Heart right ventricle (tissue), 16 donors: ENCODE data around the gene CPVL. TPM values are rescaled to one million over a fixed set of nuclear protein-coding genes. Genes with fewer than 3 reads are reported as not detected.

Source experiments
- ATAC-seq, 8 donors: fragments of 200-7000 bp; cut with Tn5 transposase; one replicate each; pipeline ENCODE4 v1.9.1; 2020; ENCODE audit warnings: mild to moderate bottlenecking in 8 of 8, moderate library complexity in 8 of 8, moderate number of reproducible peaks in 1 of 8
- DNase-seq, 2 donors: peaks; one replicate each; pipeline ENCODE4 v3.0.0-alpha.2; 2020
- H3K27ac ChIP-seq, 10 donors: fragments of 200-600 bp; sonication (generic) in 2 of 10; one replicate each; pipeline versions ENCODE4 v1.5.0 to v1.8.0; 2020 to 2022; ENCODE audit warnings: mild to moderate bottlenecking in 3 of 10
- H3K27me3 ChIP-seq, 7 donors: fragments of 200-600 bp; one replicate each; pipeline ENCODE4 v1.8.0; 2021 to 2022; ENCODE audit warnings: mild to moderate bottlenecking in 2 of 7
- H3K36me3 ChIP-seq, 9 donors: fragments of 200-600 bp; sonication (generic) in 1 of 9; one replicate each; pipeline versions ENCODE4 v1.5.0 to v1.8.0; 2020 to 2022; ENCODE audit warnings: mild to moderate bottlenecking in 2 of 9
- H3K4me1 ChIP-seq, 9 donors: fragments of 200-600 bp; sonication (generic) in 1 of 9; one replicate each; pipeline versions ENCODE4 v1.5.0 to v1.8.0; 2020 to 2022; ENCODE audit warnings: mild to moderate bottlenecking in 4 of 9
- H3K4me3 ChIP-seq, 10 donors: fragments of 200-600 bp; sonication (generic) in 2 of 10; one replicate each; pipeline versions ENCODE4 v1.5.0 to v1.8.0; 2020 to 2022; ENCODE audit warnings: mild to moderate bottlenecking in 7 of 10, moderate library complexity in 2 of 10
- H3K9me3 ChIP-seq, 11 donors: fragments of 200-600 bp in 10 of 11; sonication (generic) in 2 of 11; one replicate each; pipeline versions ENCODE4 v1.5.0 to v1.8.0; 2013 to 2022; ENCODE audit warnings: mild to moderate bottlenecking in 2 of 11, control low read depth in 1 of 11, moderate library complexity in 1 of 11
- WGBS, 2 donors: extraction: QIAGEN DNeasy Blood & Tissue Kit; methylation state at CpG; one replicate each; pipeline ENCODE4 v1.1.7; 2013; ENCODE audit warnings: inconsistent platforms in 1 of 2; 5-methylcytosine and 5-hydroxymethylcytosine counted together
- intact Hi-C, 10 donors: fragments of 100-400 bp; cut with DNase I; formaldehyde crosslinking; loops; one replicate each; pipeline versions ENCODE4 v1.11.1 to v1.14.2; 2022
- polyA plus RNA-seq, 2 donors: library from polyadenylated mRNA; stranded (reverse); fragments of 200-250 nt; gene quantifications; one replicate each; pipeline ENCODE4 v1.2.3, GENCODE V29; 2013
- total RNA-seq, 10 donors: library from RNA; stranded (reverse); fragmentation: NEBNext Ultra II Directional in 3 of 10; extraction: Animal tissue kit (Norgen Biotek cat#: 25700) in 3 of 10; gene quantifications; one replicate each; pipeline versions ENCODE4 v1.2.1 to v1.2.4, GENCODE V29; 2021 to 2023
- TF ChIP-seq, protein P1 (sequence below), 9 donors: fragments of 200-600 bp; sonication (generic) in 2 of 9; IDR thresholded peaks; one replicate each; pipeline versions ENCODE4 v1.5.0 to v1.8.0; 2021 to 2022; ENCODE audit warnings: antibody characterized with exemption in 9 of 9, mild to moderate bottlenecking in 5 of 9, moderate library complexity in 1 of 9
- donor health status: Arrhythmogenic right ventricular cardiomyopathy.
- donor health status: ischemic (EF 13 %, LVEDD 7.1; RV severe dilation, severe dysfunction).
- donor health status: healthy with polysubstance abuse.
- donor health status: DM: no; HTN: yes; CAD: no.
- donor health status: DM: no; HTN: no; CAD: no.
- donor health status: ischemic (EF 25% LVEDD 6.9; RV normal size, moderate dysfunction).
- donor health status: ischemic (EF 25% LVEDD 5.7; RV mildly dilated, moderate dysfunction).
- donor health status: healthy.
- donor health status: DM: yes; HTN: yes; CAD: no.
- donor health status: Ischemic cardiomyopathy.
- donor health status: ischemic (EF 35%, LVEDD 5.7; RV mildly dilated, moderate dysfunction).
- donor health status: nonischemic (EF 11% LVEDD 7.7; RV severe dilation, severe dysfunction).
- donor health status: DM: yes; HTN: yes; CAD: no.
- donor health status: PGD.
- donor health status: ischemic (EF 29% LVEDD 5.4; RV normal size, mild dysfunction).
- donor health status: nonischemic (EF 23%, LVEDD 6.1; RV moderate dilation, normal function).

Gene CPVL
- total and polyA plus RNA-seq, 12 donors: 49.4 to 215 (median 93.0) TPM

GRCh38 chr7:29000717-29001076, 145.6 kb downstream of the CPVL start:
- ATAC-seq (no peak), DNase-seq (no peak)
- Histone ChIP-seq H3K27me3 (no peaks in the 10 kb centered on the region), H3K4me1 (peaks cover 20 to 54% (median 28%) of the 10 kb centered on the region in 9 donors), H3K4me3 (no peak overlapping the region), H3K36me3 (no peaks in the 10 kb centered on the region), H3K27ac (no peak overlapping the region), H3K9me3 (no peaks in the 10 kb centered on the region)
- intact Hi-C loops: no loop called here
- 86 to 92% methylated on average over 2 of the region's 2 CpGs for WGBS, 2 donors
- TF ChIP-seq, protein P1, sequence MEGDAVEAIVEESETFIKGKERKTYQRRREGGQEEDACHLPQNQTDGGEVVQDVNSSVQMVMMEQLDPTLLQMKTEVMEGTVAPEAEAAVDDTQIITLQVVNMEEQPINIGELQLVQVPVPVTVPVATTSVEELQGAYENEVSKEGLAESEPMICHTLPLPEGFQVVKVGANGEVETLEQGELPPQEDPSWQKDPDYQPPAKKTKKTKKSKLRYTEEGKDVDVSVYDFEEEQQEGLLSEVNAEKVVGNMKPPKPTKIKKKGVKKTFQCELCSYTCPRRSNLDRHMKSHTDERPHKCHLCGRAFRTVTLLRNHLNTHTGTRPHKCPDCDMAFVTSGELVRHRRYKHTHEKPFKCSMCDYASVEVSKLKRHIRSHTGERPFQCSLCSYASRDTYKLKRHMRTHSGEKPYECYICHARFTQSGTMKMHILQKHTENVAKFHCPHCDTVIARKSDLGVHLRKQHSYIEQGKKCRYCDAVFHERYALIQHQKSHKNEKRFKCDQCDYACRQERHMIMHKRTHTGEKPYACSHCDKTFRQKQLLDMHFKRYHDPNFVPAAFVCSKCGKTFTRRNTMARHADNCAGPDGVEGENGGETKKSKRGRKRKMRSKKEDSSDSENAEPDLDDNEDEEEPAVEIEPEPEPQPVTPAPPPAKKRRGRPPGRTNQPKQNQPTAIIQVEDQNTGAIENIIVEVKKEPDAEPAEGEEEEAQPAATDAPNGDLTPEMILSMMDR (IDR thresholded peaks at IDR 0.05): no peak

DNA sequence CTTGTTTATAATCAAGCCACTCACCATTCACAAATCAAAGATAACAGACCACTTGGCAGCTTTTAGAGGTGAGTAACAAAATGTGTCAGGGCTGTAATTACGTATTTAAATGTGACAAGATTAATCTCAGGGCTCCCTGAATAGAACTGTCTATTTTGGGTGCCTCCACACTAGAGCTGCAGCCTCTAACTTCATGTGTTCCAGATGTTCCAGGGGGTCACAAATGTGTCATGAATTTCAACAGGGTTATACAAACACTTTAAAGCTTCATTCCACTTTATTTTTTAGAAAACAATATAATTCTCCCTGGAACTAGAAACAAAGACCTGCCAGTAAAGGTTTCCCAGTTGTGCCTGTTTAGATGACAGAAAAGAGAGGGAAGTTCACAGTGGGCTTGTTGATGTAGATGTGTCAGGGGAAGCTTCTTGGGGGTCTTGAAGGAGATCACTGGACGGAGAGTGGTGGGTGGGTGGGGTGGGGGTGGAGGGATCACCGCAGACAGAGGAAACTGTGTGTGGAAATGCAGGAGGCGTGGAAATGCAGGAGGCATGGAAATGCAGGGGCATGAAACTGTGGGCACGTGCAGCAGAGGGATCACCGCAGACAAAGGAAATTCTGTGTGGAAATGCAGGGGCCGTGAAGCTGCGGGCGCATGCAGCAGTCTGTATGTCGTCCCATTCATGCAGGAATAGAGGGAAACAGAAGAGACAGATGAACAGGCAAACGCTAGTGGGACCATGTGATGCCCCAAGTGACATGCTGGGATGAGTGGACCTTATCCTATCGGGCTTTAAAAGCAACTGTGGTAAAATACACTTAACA, 146.2 kb downstream of the CPVL start:
- Histone ChIP-seq H3K9me3 (no peaks in the 10 kb centered on the region), H3K36me3 (no peaks in the 10 kb centered on the region), H3K27ac (peak overlapping the region in 3 of 10 donors; percentile 18 to 63 (median 41)), H3K4me3 (no peak overlapping the region), H3K27me3 (no peaks in the 10 kb centered on the region), H3K4me1 (peaks cover 20 to 51% (median 28%) of the 10 kb centered on the region in 9 donors)
- intact Hi-C loops: loop anchor here in 2 of 10 donors (5.0 kb wide), 1 partner anchor 43 kb away; the partner anchor contains the start of gene TRIL (in 2 of the 2)
- 68 to 76% methylated on average over 12 of the region's 12 CpGs for WGBS, 2 donors
- no peak for DNase-seq
- TF ChIP-seq, protein P1 (IDR thresholded peaks at IDR 0.05): no peak
- peak in 7 of 8 donors; percentile 51 to 85 (median 63) for ATAC-seq

GRCh38 chr7:28999427-28999826, 146.9 kb downstream of the CPVL start:
- DNase-seq (no peak), ATAC-seq (peak in 5 of 8 donors; percentile 26 to 71 (median 51))
- Histone ChIP-seq H3K27ac (peak overlapping the region in 4 of 10 donors; percentile 18 to 63 (median 32)), H3K4me3 (no peak overlapping the region), H3K9me3 (no peaks in the 10 kb centered on the region), H3K27me3 (no peaks in the 10 kb centered on the region), H3K4me1 (peaks cover 20 to 51% (median 28%) of the 10 kb centered on the region in 9 donors), H3K36me3 (no peaks in the 10 kb centered on the region)
- intact Hi-C loops: loop anchor here in 2 of 10 donors (5.0 kb wide), 1 partner anchor 42 kb away; the partner anchor contains the start of gene TRIL (in 2 of the 2)
- WGBS, 2 donors: 78% methylated on average over 5 of the region's 5 CpGs
- TF ChIP-seq, protein P1 (IDR thresholded peaks at IDR 0.05): no peak

DNA sequence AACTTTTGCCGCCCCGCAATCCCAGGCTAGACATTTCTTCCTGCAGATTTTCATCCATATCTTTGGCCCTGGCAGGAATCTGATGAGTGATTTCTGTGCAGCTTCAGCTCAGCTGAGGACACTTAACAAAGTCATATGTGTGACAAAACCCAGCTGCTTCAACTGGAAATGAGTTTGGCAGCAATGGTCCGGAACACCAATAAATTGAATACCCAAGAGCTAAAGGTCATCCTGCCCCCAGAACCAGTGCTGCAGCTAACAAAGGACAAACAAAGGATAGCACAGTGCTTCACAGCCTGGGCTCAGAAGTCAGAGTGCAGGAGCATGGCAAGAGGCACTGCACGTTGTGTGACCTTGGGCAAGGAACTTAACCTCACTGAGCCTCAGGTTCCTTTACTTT, 148.2 kb downstream of the CPVL start:
- DNase-seq (no peak), ATAC-seq (peak; percentile 19 to 77 (median 47))
- WGBS, 2 donors: 13 to 18% methylated on average over 4 of the region's 4 CpGs
- Histone ChIP-seq H3K27me3 (no peaks in the 10 kb centered on the region), H3K27ac (peak overlapping the region in 8 of 10 donors; percentile 28 to 72 (median 53)), H3K4me1 (peaks cover 20 to 51% (median 28%) of the 10 kb centered on the region in 9 donors), H3K36me3 (no peaks in the 10 kb centered on the region), H3K4me3 (no peak overlapping the region), H3K9me3 (no peaks in the 10 kb centered on the region)
- intact Hi-C loops: loop anchor here in 2 of 10 donors (5.0 kb wide), 1 partner anchor 41 kb away; the partner anchor contains the start of gene TRIL (in 2 of the 2)
- TF ChIP-seq, protein P1 (IDR thresholded peaks at IDR 0.05): no peak
